ENCODE data around the gene SSPN.

- TF ChIP-seq, protein P1, sequence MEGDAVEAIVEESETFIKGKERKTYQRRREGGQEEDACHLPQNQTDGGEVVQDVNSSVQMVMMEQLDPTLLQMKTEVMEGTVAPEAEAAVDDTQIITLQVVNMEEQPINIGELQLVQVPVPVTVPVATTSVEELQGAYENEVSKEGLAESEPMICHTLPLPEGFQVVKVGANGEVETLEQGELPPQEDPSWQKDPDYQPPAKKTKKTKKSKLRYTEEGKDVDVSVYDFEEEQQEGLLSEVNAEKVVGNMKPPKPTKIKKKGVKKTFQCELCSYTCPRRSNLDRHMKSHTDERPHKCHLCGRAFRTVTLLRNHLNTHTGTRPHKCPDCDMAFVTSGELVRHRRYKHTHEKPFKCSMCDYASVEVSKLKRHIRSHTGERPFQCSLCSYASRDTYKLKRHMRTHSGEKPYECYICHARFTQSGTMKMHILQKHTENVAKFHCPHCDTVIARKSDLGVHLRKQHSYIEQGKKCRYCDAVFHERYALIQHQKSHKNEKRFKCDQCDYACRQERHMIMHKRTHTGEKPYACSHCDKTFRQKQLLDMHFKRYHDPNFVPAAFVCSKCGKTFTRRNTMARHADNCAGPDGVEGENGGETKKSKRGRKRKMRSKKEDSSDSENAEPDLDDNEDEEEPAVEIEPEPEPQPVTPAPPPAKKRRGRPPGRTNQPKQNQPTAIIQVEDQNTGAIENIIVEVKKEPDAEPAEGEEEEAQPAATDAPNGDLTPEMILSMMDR (IDR thresholded peaks at IDR 0.05; ENCODE audit: low read length), result no peak
- no peak for TF ChIP-seq EZH2 (optimal IDR thresholded peaks at IDR 0.05; ENCODE audit: low read depth, low read length)
Observed at GRCh38 chr12:26283617-26284016, 88.2 kb downstream of the SSPN start.
